ENCODE measurements around the gene CADPS2.

DNA sequence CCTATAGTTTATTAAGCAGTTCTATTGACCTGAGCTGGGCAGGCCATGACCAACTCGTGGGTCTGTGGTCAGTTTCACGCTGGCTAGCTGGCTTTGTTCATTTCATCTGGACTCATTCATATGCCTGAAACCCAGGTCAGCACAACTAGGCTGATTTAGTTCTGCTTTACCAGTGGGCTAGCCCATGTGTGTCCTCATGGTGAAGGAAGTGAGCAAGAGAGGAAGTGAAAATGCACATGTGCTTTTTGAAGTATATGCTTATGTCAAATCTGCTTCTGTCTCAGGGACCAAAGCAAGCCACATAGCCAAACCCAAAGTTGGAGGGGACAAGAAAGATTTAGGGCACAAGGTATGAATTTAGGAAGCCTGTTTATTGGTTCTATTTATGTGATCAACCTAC lies 341.8 kb downstream of the CADPS2 start:
- TF ChIP-seq, protein P1, sequence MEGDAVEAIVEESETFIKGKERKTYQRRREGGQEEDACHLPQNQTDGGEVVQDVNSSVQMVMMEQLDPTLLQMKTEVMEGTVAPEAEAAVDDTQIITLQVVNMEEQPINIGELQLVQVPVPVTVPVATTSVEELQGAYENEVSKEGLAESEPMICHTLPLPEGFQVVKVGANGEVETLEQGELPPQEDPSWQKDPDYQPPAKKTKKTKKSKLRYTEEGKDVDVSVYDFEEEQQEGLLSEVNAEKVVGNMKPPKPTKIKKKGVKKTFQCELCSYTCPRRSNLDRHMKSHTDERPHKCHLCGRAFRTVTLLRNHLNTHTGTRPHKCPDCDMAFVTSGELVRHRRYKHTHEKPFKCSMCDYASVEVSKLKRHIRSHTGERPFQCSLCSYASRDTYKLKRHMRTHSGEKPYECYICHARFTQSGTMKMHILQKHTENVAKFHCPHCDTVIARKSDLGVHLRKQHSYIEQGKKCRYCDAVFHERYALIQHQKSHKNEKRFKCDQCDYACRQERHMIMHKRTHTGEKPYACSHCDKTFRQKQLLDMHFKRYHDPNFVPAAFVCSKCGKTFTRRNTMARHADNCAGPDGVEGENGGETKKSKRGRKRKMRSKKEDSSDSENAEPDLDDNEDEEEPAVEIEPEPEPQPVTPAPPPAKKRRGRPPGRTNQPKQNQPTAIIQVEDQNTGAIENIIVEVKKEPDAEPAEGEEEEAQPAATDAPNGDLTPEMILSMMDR (IDR thresholded peaks at IDR 0.05; ENCODE audit: low read length) = no peak
- TF ChIP-seq EZH2 (IDR thresholded peaks at IDR 0.05; ENCODE audit: borderline replicate concordance, low read length) = no peak
